ENCODE measurements around the gene VWA3B.
"Not testable (repeated sequence)": the region's sequence is repeated elsewhere in the genome, so short reads cannot be mapped to it uniquely, and the experiment has no call there.

VWA3B gene

DNA sequence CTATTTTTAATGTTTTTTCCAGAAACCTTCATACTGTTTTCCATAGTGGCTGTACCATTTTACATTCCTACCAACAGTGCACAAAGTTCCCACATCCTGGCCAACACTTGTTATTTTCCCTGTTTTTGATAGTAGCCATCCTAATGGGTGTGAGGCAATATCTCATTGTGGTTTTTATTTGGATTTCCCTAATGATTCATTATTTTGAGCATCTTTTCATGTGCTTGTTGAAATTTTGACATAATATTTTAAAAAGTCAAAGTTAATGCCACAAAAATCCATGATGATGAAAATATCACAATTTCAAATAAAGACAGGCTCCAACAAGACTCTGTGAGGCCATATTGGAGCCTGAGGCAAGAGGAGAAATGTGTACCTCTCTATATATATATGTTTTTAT lies 50.2 kb downstream of the VWA3B start:
- no peak for DNase-seq
- Mint-ChIP-seq H3K4me1 (ENCODE audit: low read depth) (peaks cover 24% of the 10 kb centered on the region), H3K27me3 (peaks cover 8% of the 10 kb centered on the region), H3K36me3 (ENCODE audit: low read depth) (no peaks in the 10 kb centered on the region), H3K27ac (no peak overlapping the region), H3K9me3 (no peaks in the 10 kb centered on the region), H3K4me3 (no peak overlapping the region)

DNA sequence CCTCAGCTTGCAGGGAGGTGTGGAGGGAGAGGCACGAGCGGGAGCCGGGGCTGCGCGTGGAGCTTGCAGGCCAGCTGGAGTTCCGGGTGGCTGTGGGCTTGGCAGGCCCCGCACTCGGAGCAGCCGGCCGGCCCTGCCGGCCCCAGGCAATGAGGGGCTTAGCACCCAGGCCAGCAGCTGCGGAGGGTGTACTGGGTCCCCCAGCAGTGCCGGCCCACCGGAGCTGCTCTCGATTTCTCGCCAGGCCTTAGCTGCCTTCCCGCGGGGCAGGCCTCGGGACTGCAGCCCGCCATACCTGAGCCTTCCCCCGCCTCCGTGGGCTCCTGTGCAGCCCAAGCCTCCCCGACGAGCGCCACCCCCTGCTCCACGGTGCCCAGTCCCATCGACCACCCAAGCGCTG lies 52.0 kb downstream of the VWA3B start:
- H3K4me3 Mint-ChIP-seq; H3K36me3 Mint-ChIP-seq (ENCODE audit: low read depth); H3K27me3 Mint-ChIP-seq; H3K27ac Mint-ChIP-seq; DNase-seq; H3K9me3 Mint-ChIP-seq: not testable (repeated sequence)
- H3K4me1 Mint-ChIP-seq (ENCODE audit: low read depth): peaks cover 19% of the 10 kb centered on the region

DNA sequence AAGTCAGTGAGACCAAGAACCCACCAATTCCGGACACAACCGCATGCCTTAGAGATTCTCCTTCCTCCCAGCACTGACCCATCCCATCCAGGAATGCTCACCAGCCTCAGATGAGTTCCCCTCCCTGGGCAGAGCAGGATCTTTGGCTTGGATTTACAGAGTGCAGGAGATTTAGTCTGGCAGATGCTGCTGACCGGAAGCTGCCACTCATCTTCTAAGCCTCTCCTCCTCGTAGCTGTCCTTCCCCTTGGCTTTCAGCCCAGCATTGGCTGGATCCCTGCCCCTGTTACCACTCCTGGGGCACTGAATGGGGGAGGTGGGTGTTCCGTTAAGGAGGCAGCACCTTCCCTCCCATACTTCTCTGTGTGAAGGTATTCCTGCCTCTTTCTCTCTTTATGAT lies 53.2 kb downstream of the VWA3B start:
- peaks cover 2% of the 10 kb centered on the region for H3K27me3 Mint-ChIP-seq
- H3K27ac Mint-ChIP-seq: no peak overlapping the region
- DNase-seq: no peak
- peaks cover 8% of the 10 kb centered on the region for H3K4me1 Mint-ChIP-seq (ENCODE audit: low read depth)
- H3K36me3 Mint-ChIP-seq (ENCODE audit: low read depth): no peaks in the 10 kb centered on the region
- no peaks in the 10 kb centered on the region for H3K9me3 Mint-ChIP-seq
- no peak overlapping the region for H3K4me3 Mint-ChIP-seq

DNA sequence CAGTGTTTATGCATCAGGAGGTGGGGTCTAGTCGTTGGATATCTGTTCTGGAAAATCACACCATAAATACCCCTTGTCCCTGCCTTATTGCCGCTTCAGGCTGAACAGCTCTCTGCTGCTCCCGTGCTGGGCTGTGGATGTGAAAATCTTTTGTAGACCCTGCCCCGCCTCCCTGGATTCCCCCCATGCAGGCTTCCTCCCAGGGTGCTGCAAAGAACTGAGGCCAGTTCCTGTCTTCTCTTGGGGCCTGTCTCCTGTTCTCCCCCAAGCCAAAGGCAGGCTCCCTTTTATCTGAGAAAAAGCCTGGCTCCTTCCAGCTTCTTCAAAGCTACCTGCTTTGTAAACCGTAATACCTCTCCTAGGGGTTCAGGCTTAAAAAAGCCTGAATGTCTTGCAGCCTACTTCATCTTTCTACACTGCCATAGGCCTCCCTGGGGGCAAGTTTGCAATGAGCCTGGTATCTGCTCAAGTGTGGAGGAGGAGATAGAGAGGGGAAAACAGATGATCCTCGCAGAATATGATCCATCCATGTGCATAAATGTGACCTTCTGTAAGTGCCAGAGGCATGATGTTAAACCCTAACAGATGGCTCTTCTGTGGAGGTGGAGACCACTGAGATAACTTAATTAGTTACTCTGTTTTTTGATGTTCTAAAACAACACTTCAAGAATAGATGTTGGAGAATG lies 55.3 kb downstream of the VWA3B start:
- no peak for DNase-seq
- Mint-ChIP-seq H3K4me3 (no peak overlapping the region), H3K4me1 (ENCODE audit: low read depth) (no peaks in the 10 kb centered on the region), H3K27ac (no peak overlapping the region), H3K9me3 (no peaks in the 10 kb centered on the region), H3K27me3 (peaks cover 2% of the 10 kb centered on the region), H3K36me3 (ENCODE audit: low read depth) (no peaks in the 10 kb centered on the region)

DNA sequence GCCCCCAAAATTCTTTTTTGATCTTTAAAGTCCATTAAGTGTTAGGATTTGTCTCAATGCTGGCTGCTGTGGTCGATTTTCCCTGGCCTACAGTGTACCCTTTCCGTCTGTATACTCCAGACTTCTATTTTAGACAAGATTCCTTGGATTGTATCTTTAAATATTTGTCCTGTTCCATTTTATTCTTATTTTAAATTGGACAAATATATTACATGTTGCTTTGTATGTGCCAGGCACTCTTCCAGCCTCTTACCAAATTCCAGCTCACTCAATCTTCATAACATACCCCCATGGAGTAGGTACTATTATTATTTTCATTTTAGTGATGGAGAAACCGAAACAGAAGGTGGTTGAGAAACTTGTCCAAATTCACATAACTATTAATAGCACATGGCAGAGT lies 58.1 kb downstream of the VWA3B start:
- Mint-ChIP-seq H3K4me1 (ENCODE audit: low read depth) (peaks cover 10% of the 10 kb centered on the region), H3K9me3 (no peaks in the 10 kb centered on the region)

DNA sequence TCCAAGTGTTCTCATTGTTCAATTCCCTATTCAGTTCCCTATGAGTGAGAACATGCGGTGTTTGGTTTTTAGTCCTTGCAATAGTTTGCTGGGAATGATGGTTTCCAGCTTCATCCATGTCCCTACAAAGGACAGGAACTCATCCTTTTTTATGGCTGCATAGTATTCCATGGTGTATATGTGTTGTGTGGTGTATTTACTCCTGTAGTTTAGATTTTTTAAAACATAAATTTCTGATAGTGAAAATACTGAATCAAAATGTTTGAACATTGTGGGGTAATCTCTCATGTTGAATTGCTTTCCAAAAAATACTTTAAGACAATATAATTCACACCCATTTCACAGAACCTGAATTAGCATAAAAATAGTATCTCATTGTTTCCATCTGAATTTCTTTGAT lies 60.9 kb downstream of the VWA3B start:
- not testable (repeated sequence) for H3K27me3 Mint-ChIP-seq; H3K36me3 Mint-ChIP-seq (ENCODE audit: low read depth); DNase-seq; H3K27ac Mint-ChIP-seq; H3K4me3 Mint-ChIP-seq; H3K9me3 Mint-ChIP-seq
- peaks cover 12% of the 10 kb centered on the region for H3K4me1 Mint-ChIP-seq (ENCODE audit: low read depth)

More for the DNA sequence above, 58.1 kb downstream of the VWA3B start:
- Mint-ChIP-seq H3K27ac (no peak overlapping the region), H3K36me3 (ENCODE audit: low read depth) (no peaks in the 10 kb centered on the region), H3K27me3 (no peaks in the 10 kb centered on the region), H3K4me3 (no peak overlapping the region)
- DNase-seq: no peak

DNA sequence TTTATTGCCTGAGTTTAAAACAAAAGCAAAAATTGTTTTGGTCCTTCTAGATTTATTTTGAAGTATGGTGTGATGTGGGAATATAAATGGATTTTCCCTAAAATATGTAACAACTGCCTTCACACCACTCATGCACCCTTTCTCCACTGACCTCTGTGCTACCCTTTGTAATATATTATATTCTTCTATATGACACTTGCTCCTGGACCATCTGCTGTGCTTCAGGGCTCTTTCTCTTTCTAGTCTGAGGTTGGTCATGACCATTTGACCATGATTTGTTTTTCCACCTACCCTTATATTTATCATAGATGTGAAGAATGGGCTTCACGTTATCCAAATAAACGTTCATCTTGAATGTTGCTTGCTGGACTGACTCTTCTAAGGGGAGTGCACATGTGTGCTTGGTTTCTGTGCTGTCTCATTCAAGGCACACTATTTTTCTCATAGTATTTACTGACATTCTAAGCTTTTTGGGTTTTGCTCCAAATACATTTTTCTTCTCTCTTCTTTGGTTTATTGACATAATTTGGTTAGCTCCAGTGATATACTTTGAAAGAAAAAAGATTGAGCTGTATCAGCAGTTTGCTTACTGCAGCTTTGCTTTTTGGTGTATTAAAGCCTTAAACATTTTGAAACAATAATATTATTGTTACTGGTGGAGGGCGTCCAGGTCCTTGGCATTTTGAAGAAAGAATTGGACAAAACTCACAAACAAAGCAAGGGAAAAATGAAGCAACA lies 61.8 kb downstream of the VWA3B start:
- Mint-ChIP-seq H3K4me1 (ENCODE audit: low read depth) (peaks cover 12% of the 10 kb centered on the region), H3K9me3 (no peaks in the 10 kb centered on the region), H3K4me3 (no peak overlapping the region), H3K27me3 (no peaks in the 10 kb centered on the region), H3K27ac (no peak overlapping the region), H3K36me3 (ENCODE audit: low read depth) (no peaks in the 10 kb centered on the region)
- DNase-seq: no peak

DNA sequence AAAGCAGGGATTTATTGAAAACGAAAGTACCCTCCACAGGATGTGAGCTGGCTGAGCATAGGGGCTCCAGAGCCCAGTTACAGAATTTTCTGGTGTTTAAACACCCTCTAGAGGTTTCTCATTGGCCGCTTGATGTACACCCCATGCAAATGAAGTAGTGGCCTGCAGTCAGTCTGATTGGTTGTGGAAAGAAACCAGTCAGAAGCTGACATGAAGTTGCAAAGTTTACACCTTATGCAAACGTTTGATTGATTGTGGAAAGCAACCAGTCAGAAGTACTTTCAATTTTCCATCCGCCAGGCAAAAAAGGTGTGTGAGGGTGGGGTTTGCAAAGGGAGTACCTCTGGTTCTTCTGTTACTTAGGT lies 62.3 kb downstream of the VWA3B start:
- Mint-ChIP-seq H3K36me3 (ENCODE audit: low read depth) (no peaks in the 10 kb centered on the region), H3K4me1 (ENCODE audit: low read depth) (peaks cover 12% of the 10 kb centered on the region), H3K4me3 (no peak overlapping the region), H3K9me3 (no peaks in the 10 kb centered on the region), H3K27me3 (no peaks in the 10 kb centered on the region), H3K27ac (no peak overlapping the region)
- DNase-seq: no peak

DNA sequence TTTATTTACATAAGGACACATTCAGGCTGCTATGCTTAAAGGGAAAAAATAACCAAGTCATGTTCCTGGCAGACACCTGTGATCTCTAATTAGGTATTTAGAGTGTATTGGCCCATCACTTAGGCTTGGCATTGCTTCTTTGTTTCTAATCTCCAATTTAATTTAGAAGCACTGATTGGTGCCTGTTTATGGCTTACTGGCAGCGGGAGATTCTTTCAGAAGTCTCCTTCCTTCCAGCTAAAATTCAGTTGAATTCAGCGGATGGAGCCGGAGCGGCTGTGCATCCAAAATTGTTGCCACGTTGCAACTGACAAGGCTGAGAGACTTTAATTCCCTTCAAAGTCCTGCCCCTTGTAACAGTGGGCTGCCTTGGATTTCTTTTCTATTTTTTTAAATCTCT lies 66.5 kb downstream of the VWA3B start:
- no peak overlapping the region for H3K27ac Mint-ChIP-seq
- peaks cover 12% of the 10 kb centered on the region for H3K4me1 Mint-ChIP-seq (ENCODE audit: low read depth)
- H3K9me3 Mint-ChIP-seq: no peaks in the 10 kb centered on the region

DNA sequence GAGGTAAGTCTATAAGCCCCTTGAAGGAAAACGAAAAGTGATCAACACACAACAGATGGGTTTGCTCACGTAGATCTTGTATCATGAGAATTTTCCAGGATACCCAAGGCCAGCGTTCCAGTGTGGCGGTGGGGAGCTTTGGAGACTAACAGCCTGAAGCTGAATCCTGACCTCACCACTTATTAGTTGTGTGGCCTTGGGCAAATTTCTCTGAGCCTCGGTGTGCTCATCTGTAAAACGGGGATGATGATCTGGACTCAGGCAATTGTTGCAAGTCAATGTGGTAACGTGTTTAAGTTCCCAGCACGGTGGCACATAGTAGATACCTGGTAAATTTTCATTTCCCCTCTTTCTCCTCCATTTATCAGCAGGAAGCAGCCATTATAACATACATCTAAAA lies 68.3 kb downstream of the VWA3B start:
- Mint-ChIP-seq H3K9me3 (no peaks in the 10 kb centered on the region), H3K4me3 (no peak overlapping the region)

More for the DNA sequence above, 66.5 kb downstream of the VWA3B start:
- Mint-ChIP-seq H3K4me3 (no peak overlapping the region), H3K27me3 (peaks cover 16% of the 10 kb centered on the region), H3K36me3 (ENCODE audit: low read depth) (no peaks in the 10 kb centered on the region)
- no peak for DNase-seq

DNA sequence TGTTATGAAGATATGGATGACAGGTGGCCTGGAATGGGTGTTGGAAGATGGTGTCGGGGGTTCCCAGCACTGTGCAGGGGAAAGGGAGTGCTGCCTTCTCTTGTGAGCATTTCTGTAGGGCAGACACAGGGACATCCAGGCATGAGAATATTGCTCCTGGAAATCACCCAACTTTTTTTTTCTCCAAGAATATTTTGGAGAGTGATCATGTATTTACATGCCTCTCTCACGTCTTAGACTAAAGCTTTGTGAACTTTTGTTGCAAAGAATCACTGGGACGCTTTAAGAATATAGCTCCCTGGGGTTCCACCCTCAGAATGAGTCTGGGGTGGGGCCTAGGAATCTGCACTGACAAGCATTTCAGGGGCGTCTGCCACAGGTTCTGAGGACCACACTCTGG lies 68.7 kb downstream of the VWA3B start:
- Mint-ChIP-seq H3K9me3 (no peaks in the 10 kb centered on the region), H3K4me3 (no peak overlapping the region), H3K27ac (no peak overlapping the region), H3K36me3 (ENCODE audit: low read depth) (no peaks in the 10 kb centered on the region), H3K4me1 (ENCODE audit: low read depth) (no peaks in the 10 kb centered on the region), H3K27me3 (peaks cover 28% of the 10 kb centered on the region)
- no peak for DNase-seq

More for the DNA sequence above, 68.3 kb downstream of the VWA3B start:
- H3K36me3 Mint-ChIP-seq (ENCODE audit: low read depth): no peaks in the 10 kb centered on the region
- H3K27ac Mint-ChIP-seq: no peak overlapping the region
- DNase-seq: no peak
- H3K27me3 Mint-ChIP-seq: peaks cover 25% of the 10 kb centered on the region
- no peaks in the 10 kb centered on the region for H3K4me1 Mint-ChIP-seq (ENCODE audit: low read depth)

DNA sequence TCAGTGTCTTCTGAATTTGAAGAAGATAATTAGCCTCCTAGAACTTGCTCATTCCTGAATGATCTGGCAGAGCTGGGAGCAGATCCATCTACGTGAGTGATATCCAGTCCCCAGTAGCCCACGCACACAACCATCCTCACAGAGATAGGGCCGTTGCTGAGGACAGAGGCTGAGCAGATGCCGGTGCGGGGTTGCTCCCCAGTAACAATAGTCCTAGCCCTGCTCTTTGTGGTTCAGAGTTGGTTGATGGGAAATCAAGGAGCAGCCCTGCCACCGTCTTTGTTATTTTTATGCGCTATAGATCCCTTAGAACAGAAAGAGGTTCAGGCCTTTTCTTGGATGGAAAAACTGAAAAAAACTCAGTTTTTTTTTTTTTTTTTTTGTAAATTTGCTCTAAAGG lies 69.3 kb downstream of the VWA3B start:
- no peaks in the 10 kb centered on the region for H3K36me3 Mint-ChIP-seq (ENCODE audit: low read depth)
- no peak for DNase-seq
- no peaks in the 10 kb centered on the region for H3K4me1 Mint-ChIP-seq (ENCODE audit: low read depth)
- no peak overlapping the region for H3K4me3 Mint-ChIP-seq
- no peaks in the 10 kb centered on the region for H3K9me3 Mint-ChIP-seq
- H3K27me3 Mint-ChIP-seq: peaks cover 31% of the 10 kb centered on the region
- H3K27ac Mint-ChIP-seq: no peak overlapping the region

DNA sequence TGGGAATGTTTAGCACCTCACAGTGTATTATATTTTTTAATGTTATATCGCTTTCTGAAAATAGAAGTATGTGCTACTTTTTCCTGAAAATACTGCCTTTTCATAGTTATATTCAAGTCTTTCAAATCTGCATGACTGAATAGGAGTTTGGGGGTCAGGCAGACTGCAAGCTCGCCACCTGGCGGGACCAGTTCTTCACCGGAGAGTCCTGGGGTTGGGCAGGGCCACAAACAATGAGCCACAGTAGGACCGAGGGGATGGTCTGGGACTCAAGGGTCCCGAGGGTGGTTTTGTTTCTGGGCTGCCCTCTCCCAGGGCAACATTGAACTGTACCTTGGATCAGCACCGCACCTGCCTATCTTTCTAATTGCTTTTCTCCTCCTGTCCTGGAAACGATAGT lies 70.6 kb downstream of the VWA3B start:
- H3K9me3 Mint-ChIP-seq: no peaks in the 10 kb centered on the region

DNA sequence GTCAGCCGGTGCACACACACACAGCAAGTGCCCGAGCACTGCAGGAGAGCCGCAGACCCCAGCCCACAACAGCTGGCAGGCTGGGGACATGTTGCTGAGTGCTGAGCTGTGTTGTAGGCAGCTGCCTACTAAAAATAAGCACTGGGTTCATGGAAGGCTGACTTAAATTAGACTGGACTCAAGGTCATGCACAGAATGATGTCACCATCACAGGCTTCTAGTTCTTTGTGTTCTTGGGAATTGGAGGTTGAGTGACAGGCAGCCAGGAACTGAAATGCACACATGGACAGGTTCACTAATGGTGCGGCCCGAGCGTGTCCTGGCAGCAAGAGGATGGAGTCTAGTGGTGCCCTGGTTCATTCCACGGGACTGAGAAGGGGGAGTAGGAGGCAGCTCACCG lies 71.3 kb downstream of the VWA3B start:
- Mint-ChIP-seq H3K9me3 (no peaks in the 10 kb centered on the region), H3K4me3 (no peak overlapping the region), H3K27me3 (peaks cover 31% of the 10 kb centered on the region), H3K36me3 (ENCODE audit: low read depth) (no peaks in the 10 kb centered on the region), H3K27ac (no peak overlapping the region), H3K4me1 (ENCODE audit: low read depth) (no peaks in the 10 kb centered on the region)
- DNase-seq: no peak

More for the DNA sequence above, 70.6 kb downstream of the VWA3B start:
- H3K27me3 Mint-ChIP-seq: peaks cover 31% of the 10 kb centered on the region
- H3K27ac Mint-ChIP-seq: no peak overlapping the region
- H3K4me1 Mint-ChIP-seq (ENCODE audit: low read depth): no peaks in the 10 kb centered on the region
- no peaks in the 10 kb centered on the region for H3K36me3 Mint-ChIP-seq (ENCODE audit: low read depth)
- H3K4me3 Mint-ChIP-seq: no peak overlapping the region
- no peak for DNase-seq

DNA sequence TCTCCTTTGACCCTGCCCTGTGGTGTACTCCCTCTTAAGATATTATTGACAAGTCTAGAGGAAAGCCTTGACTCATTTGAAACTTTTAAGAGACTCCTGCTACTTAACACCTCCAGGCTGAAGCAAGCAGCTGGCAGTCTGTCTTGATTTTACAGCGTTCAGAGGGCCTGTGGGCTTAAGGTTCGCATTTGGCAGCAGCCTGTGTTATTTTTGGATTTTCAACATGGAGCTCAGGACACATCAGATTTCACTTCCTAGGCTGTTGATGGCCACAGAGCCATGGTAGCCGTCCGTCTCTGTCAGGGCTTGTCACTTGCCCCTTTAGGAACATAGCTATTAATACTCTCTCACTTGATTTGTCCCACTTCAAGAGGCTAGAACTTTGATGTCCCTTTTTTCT lies 73.6 kb downstream of the VWA3B start:
- DNase-seq: no peak
- H3K4me3 Mint-ChIP-seq: no peak overlapping the region
- H3K9me3 Mint-ChIP-seq: no peaks in the 10 kb centered on the region
- no peak overlapping the region for H3K27ac Mint-ChIP-seq
- no peaks in the 10 kb centered on the region for H3K36me3 Mint-ChIP-seq (ENCODE audit: low read depth)
- H3K4me1 Mint-ChIP-seq (ENCODE audit: low read depth): no peaks in the 10 kb centered on the region
- H3K27me3 Mint-ChIP-seq: peaks cover 32% of the 10 kb centered on the region
